CD4-positive, alpha-beta T cell treated with Interleukin-17A for 4 hours (primary cell): ENCODE results near the gene TKFC.

Experiments used
- DNase-seq: peaks from one replicate; pipeline ENCODE4 v3.0.0-alpha.2; 2020; ENCODE audit warnings: mixed read lengths

TKFC gene

DNA sequence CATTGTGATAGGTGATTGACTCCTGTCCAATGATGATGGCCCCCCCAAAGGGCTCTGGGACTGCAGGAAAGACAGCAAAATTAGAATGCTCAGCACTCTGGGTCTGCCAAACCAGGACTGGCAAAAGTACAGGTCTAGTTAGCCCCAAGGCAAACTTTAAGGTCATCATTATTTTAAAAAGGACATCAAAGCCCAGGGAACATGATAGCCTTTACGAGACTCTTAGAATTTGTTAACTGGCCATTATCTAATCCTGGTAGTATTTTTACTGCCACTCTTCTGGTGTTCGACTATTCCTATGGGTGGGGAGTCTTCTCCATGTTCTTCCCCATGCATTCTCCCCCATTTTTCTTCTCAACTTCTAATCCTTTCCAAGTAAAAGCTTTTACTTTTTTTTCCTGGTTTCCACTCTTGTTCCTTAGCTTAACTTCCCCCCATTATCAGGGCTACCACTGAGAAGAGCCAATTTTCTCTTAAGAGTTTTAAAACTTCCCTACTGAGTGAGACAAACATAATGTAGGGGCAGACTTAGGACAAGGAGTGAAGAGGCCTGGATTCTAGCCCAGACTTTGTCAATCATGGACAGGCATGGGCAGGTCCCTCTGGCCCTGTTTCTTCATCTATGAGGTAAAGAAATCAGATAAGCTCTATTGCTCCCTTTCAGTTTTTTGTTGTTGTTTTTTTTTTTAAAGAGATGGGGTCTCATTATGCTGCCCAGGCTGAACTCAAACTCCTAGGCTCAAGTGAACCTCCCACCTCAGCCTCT, 7.2 kb upstream of the TKFC start:
- DNase-seq = no peak

DNA sequence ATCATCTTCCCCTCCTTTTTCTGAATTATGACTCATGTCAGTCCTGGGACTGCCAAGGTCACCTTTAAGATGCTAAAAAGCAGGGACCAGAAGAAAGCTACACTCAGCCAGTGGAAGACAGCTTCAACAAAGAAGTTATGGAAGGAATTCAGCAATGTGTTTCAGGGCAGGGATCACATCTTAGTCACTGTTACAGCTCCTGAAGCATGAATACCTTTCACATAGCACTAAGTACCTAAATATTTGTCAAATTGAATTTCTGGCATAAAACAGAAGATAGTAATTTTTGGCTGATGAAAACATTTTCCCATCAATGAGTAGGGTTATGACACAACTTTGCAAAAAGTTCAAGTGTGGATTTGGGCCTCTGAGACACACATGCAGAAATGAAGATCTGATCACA, 5.4 kb upstream of the TKFC start:
- DNase-seq = no peak

GRCh38 chr11:61328351-61328750, 4.7 kb upstream of the TKFC start:
- DNase-seq = no peak

- DNase-seq = no peak
Observed at GRCh38 chr11:61329871-61330270, 3.2 kb upstream of the TKFC start.

DNA sequence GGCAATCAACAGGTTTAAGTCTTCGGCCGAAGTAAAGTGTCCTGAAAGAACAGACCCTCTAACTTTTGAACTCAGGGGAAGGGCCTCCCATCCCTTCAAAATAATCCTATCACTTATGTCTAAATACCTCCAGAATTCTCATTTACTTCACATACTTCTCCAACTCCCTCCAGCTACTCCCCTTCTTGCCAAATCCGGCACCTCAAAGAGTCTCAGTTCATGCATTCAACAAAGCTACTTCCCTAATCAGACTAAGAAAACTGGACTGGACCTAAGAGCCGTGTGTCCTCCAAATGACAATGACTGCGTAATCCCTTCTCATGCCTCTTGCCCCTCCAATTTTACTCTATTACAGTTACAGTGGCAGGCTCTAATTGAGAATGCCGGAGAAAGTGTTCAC, 1.4 kb upstream of the TKFC start:
- no peak for DNase-seq

GRCh38 chr11:61332281-61332796, 689 bp upstream of the TKFC start:
- no peak for DNase-seq

DNA sequence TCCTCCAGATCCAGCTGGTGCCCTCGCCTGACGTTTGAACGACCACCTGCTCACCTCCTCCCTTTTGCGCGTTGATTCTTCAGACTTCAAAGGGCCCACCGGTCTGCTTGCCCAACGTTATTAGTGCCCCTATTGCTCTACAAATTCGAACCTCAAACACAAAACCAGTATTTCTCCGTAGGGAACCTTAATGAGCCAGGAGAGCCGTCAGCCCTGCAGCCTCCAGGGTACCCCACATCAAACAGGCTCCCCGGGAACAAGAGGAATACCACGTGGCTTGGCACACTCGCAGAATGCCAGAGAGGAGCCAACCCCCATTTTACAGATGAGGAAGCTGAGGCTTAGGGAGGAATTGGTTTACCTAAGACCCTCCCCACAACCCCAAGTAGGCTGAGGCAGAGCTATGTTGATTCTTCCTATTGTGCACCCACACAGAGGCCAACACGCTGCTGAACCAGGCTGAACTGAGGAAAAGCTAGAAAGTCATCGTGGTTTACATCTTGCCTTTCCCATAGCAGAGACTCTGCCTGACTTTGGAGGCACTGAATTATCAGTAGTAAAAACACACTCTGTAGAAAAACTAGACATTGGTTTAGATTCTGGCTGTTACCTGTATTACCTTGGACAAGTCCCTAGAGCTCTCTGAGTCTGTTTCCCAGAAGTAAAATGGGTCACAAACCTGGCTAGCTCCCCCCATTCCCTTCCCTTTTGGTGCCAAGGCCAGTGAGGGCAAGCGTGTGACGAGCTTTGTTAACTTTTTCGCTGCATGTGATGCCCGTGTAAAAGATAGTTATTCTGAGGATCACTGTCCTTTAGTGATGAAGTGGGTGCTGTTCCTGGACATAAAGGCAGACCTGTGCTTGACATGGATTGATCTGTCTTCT, 764 bp downstream of the TKFC start:
- DNase-seq = no peak

DNA sequence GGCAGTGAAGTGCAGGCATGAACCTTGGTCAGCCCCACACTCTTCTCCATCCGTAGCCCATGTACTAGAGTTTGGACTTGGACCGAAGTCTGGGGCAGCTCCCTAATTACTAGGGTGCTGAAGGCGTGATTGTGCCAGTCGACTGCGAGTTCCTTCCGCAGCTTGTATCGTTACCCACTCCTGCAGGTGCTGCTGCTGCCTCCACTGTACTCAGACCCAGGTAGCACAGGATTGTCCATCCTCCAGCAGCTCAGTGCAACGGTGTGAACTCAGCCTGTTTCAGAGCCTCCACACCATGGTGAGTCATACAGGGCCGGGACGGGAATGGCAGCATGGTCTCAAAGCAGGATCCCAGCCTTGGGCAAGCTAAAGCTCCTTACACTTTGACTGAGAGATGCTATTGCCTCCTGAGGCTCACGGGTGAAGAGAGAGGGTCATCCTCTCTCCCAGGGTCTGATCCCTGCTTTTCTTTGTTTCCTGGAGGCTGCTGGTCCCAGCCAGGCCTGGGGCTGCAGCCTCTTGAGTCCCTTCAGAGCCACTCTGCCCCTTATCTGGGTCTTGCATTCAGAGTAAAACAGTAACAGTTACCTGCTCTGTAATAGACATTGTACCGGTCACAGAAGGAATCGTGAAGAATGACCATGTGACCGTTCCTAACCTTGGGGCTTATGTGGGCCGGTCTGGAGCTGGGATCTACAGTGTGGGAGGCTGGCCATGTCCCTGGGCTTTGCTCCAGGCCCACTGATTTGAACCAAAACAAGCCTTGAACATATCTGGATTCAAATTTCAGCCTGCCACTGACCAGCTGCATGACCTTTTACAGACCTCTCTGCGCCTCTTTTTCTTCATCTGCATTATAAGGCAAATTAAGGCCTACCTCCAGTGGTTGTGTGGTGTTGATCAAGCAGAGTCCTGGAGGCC, 1.7 kb downstream of the TKFC start:
- DNase-seq = no peak

- DNase-seq = no peak
Observed at GRCh38 chr11:61335355-61335710, 2.3 kb downstream of the TKFC start.

DNA sequence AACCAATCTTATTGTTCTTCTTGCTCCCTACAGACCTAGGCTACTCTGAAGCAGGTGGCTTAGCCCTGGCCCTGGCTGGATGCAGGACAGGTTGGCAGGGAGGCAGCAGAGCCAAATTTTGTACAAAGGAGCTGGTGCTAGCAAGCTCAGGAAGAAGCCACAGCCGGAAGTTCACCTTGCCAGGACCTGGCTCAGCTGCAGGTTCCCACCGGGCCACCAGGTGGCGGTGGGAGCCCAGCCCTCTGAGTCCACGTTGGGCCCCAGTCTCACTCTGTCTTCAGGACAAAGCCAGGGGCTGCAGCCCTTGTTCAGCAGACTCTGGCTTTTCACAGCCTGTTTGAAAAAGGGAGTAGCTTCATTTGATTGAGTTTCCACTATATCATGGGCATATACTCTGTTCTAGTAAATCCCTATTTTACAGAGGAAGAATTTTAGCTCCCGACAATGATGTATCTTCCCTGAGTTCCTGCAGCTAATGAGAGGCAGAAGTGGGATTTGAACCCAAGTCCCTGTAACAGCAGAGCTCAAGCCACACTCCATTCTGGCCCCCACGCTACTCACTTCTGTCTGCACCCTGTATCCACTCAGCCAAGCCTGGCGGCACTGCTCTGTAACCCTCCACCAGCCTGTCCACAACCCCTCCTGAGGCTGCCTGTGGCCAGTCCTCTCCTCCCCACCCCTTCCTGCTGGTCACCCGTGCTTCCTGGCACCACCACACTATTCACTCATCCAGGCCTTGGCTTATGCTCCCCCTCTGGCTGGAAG, 3.3 kb downstream of the TKFC start:
- DNase-seq = peak; percentile 89

DNA sequence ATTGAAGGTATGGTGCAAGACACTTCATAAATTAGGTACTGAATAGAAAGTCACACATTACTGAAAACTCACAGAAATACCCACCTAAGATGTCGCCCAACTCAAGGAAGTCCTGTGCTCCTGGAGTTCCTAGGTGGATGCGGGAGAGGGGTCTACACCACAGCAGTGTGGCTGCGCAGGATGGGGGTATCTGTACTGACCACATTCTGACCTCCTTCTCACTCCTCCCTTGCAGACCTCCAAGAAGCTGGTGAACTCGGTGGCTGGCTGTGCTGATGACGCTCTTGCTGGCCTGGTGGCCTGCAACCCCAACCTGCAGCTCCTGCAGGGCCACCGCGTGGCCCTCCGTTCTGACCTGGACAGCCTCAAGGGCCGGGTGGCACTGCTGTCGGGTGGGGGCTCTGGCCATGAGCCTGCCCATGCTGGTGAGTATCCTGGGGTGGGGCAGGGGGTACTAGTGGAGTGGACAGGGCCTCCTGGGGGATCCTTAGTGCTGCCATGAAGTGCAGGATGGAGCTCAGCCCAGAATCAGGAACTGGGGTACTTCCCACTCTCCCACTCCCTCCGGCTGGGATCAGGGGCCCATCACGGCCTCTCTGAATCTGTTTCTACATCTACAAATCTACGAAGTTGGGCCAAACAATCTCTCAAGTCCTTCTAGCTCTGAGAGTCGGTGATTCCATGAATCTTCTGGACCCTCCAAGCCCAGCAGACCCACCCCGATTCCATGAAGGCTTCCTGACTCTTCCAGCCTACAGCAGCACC, 4.9 kb downstream of the TKFC start:
- DNase-seq = no peak

DNA sequence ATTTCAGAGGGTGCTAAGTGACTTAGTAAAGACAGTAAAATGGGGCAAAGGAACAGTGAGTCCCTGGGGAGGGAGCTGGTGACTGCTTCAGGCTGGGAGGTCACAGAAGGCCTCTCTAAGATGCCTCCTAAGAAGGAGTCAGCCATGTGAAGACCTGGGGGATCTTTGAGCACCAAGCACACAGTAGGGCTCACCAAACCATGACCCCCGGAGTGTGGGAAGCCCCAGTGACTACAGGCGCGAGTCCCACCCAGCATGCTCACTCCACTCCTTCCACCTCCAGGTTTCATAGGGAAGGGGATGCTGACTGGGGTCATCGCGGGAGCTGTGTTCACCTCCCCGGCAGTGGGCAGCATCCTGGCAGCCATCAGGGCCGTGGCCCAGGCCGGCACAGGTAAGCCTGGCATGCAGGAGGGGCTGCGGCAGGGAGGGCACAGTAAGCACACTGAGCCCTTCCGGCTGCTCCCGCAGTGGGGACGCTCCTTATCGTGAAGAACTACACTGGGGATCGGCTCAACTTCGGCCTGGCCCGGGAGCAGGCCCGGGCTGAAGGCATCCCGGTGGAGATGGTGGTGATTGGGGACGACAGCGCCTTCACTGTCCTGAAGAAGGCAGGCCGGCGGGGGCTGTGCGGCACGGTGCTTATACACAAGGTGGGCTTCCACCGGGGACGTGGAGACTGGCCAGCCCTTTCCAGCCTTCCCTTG, 5.9 kb downstream of the TKFC start:
- no peak for DNase-seq

DNA sequence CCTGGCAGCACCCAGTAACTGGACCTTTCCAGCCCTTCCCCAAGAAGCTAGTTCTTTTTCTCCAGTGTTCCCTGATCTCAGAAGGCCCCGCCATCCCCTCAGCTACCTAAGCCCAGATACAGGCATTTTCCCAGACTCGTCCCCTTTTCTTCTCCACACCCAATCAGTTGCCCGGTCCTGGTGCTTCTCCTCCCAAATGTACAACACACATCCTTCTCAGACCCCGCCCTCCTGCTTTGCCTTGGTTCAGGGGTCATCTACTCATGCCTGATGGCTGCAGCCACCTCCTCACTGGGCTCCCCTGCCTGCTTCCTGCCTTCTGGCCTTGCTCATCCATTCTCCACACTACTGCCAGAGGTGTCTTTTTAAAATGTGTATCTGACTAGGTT, 6.5 kb downstream of the TKFC start:
- no peak for DNase-seq

GRCh38 chr11:61340979-61341378, 8.0 kb downstream of the TKFC start:
- no peak for DNase-seq

GRCh38 chr11:61341706-61342105, 8.7 kb downstream of the TKFC start:
- no peak for DNase-seq

DNA sequence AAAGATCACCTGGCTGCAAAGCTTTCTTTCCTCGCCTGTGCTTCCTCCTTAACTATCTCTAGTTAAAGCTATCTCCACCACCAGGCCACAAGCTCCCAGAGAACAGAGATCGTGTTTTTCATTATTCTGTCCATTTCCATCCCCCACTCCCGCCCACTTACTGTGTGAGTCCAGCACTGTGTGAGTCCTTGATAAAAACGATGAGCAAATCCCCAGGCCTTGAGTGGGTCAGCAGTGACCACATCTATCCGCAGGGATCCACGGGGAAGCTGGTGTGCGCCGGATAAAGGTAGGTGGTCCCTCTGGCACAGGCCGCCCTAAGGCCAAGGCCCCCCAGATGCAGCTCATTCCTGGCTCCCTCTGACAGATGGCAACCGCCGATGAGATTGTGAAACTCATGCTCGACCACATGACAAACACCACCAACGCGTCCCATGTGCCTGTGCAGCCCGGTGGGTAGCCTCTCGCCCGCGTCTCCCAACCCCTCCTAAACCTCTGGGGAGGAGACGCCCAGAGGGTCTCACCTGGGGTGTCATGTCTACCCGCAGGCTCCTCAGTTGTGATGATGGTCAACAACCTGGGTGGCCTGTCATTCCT, 9.3 kb downstream of the TKFC start:
- no peak for DNase-seq

DNA sequence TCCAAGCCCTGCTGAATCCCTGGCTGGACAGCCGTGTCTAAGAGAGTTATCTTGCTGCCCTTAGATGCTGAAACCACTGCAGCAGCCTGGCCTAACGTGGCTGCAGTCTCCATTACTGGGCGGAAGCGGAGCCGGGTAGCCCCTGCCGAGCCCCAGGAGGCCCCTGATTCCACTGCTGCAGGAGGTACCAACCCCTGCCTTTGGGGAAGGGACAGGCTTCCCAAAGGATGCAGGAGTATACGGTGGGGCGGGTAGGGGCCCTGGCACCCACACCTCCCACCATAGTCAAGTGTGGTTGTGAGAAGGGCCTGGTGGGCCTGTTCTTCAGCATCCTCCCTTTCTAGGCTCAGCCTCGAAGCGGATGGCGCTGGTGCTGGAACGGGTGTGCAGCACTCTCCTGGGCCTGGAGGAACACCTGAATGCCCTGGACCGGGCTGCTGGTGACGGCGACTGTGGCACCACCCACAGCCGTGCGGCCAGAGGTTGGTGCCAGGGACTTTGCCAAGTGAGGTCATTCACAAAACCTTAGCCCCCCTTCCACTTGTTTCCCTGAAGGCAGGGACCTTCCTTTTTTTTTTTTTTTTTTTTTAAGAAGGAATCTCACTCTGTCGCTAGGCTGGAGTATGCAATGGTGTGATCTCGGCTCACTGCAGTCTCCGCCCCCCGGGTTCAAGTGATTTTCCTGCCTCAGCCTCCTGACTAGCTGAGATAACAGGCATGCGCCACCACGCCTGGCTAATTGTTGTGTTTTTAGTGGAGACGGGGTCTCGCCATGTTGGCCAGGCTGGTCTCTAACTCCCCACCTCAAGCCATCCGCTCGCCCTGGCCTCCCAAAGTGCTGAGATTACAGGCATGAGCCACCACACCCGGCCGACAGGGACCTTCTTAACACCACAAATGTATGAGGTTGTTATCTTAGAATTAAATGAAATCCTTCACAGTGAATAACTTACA, 11.0 kb downstream of the TKFC start:
- no peak for DNase-seq

DNA sequence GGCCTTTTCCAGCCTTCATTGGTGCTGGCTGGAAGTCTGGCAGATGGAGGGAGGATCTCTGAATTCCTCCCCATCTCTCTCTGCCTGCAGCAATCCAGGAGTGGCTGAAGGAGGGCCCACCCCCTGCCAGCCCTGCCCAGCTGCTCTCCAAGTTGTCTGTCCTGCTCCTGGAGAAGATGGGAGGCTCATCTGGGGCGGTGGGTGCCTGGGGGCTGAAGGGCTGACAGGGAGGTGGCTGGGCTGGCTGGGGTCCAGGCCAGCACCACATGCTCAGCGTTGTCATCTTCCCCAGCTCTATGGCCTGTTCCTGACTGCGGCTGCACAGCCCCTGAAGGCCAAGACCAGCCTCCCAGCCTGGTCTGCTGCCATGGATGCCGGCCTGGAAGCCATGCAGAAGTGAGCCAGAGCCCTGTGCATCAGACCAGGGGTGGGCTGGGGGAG, 12.2 kb downstream of the TKFC start:
- DNase-seq = no peak
